OCI-LY3 (cell line): ENCODE results near the gene PRKX.
"Not testable (repeated sequence)": the region's sequence is repeated elsewhere in the genome, so short reads cannot be mapped to it uniquely, and the experiment has no call there.

Source experiments
- EZH2phosphoT487 ChIP-seq: fragments of 200-600 bp; shearing (Covaris generic); IDR thresholded peaks from 2 replicates; pipeline ENCODE4 v1.6.1; 2018; ENCODE audit warnings: antibody characterized with exemption, mixed run types, low read depth
- TF ChIP-seq, protein P1 (sequence below): fragments of 200-600, 300-600 bp; sonication (generic); IDR thresholded peaks from 2 replicates; pipeline ENCODE4 v1.5.1; 2014; ENCODE audit warnings: antibody characterized with exemption, low read length, low read depth

DNA sequence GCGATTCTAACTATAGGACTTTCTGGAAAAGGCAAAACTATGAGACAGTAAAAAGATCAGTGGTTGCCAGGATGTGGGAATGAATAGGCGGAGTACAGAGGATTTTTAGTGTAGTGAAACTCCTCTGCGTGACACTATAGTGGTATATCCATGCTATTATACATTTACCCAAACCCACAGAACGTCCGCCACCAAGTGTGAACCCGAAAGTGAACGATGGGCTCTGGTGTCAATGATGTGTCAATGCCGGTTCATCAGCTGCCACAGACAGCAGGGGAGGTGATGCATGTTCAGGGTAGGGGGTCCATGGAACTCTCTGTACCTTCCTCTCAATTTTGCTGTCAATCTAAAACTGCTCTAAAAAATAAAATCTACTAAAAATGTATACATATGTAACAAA, 27.5 kb upstream of the PRKX start:
- TF ChIP-seq, protein P1, sequence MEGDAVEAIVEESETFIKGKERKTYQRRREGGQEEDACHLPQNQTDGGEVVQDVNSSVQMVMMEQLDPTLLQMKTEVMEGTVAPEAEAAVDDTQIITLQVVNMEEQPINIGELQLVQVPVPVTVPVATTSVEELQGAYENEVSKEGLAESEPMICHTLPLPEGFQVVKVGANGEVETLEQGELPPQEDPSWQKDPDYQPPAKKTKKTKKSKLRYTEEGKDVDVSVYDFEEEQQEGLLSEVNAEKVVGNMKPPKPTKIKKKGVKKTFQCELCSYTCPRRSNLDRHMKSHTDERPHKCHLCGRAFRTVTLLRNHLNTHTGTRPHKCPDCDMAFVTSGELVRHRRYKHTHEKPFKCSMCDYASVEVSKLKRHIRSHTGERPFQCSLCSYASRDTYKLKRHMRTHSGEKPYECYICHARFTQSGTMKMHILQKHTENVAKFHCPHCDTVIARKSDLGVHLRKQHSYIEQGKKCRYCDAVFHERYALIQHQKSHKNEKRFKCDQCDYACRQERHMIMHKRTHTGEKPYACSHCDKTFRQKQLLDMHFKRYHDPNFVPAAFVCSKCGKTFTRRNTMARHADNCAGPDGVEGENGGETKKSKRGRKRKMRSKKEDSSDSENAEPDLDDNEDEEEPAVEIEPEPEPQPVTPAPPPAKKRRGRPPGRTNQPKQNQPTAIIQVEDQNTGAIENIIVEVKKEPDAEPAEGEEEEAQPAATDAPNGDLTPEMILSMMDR: not testable (repeated sequence)
- not testable (repeated sequence) for TF ChIP-seq EZH2phosphoT487
